Kidney (tissue), 14 donors: ENCODE results near the gene TMEM35B. TPM values are rescaled to one million over a fixed set of nuclear protein-coding genes. Genes with fewer than 3 reads are reported as not detected.

ENCODE experiments used
- DNase-seq, 5 donors: peaks; one replicate each; pipeline ENCODE4 v3.0.0-alpha.2; 2013 to 2020
- FAIRE-seq: peaks from 2 replicates; lab custom pipeline; 2012; peaks lifted over from hg19 to GRCh38; lab: Jason Lieb, UNC
- H3K27ac ChIP-seq, 2 donors: one replicate each; pipeline ENCODE4 v1.7.0; 2013; ENCODE audit warnings: low read depth in 2 of 2, low read length in 2 of 2, inconsistent platforms in 1 of 2
- H3K27me3 ChIP-seq: one replicate; pipeline ENCODE4 v1.7.1; 2013; ENCODE audit warnings: low read length, inconsistent platforms; ENCODE audit not compliant: control insufficient read depth, insufficient read depth
- H3K36me3 ChIP-seq, 3 donors: one replicate each; pipeline versions ENCODE4 v1.7.0 to v1.7.1; 2013; ENCODE audit warnings: low read length in 3 of 3, control low read depth in 1 of 3, inconsistent platforms in 1 of 3; ENCODE audit not compliant: insufficient read depth in 3 of 3, control insufficient read depth in 2 of 3
- H3K4me1 ChIP-seq, 3 donors: one replicate each; pipeline versions ENCODE4 v1.7.0 to v1.7.1; 2013; ENCODE audit warnings: low read length in 3 of 3, inconsistent platforms in 1 of 3, low read depth in 1 of 3; ENCODE audit not compliant: control insufficient read depth in 2 of 3, insufficient read depth in 2 of 3
- H3K4me3 ChIP-seq, 3 donors: one replicate each; pipeline versions ENCODE4 v1.7.0 to v1.8.1; 2013; ENCODE audit warnings: low read length in 3 of 3, control low read depth in 1 of 3, inconsistent platforms in 1 of 3
- H3K9ac ChIP-seq, 3 donors: one replicate each; pipeline versions ENCODE4 v1.7.0 to v1.7.1; 2013; ENCODE audit warnings: low read length in 3 of 3, control low read depth in 1 of 3, inconsistent platforms in 1 of 3
- H3K9me3 ChIP-seq, 3 donors: one replicate each; pipeline versions ENCODE4 v1.7.0 to v1.7.1; 2013; ENCODE audit warnings: low read length in 3 of 3, control low read depth in 1 of 3, inconsistent platforms in 1 of 3; ENCODE audit not compliant: control insufficient read depth in 2 of 3, insufficient read depth in 1 of 3
- intact Hi-C: fragments of 100-400 bp; cut with DNase I; formaldehyde crosslinking; loops from one replicate; pipeline ENCODE4 v1.11.1; 2022
- polyA plus RNA-seq: library from polyadenylated mRNA; stranded (reverse); fragments of 350-450 nt; fragmentation: Illumina TruSeq; extraction: RNeasy Lipid Tissue Mini Kit (QIAGEN cat#74804); gene quantifications from one replicate; pipeline ENCODE4 v1.2.3, GENCODE V29; 2014; ENCODE audit warnings: low read depth, low replicate concordance; ENCODE audit not compliant: insufficient read depth
- total RNA-seq: library from RNA; stranded (reverse); fragmentation: NEBNext Ultra II Directional; extraction: Animal tissue kit (Norgen Biotek cat#: 25700); gene quantifications from one replicate; pipeline ENCODE4 v1.2.1, GENCODE V29; 2021
- TF ChIP-seq, protein P1 (sequence below): IDR thresholded peaks from 3 replicates; pipeline ENCODE4 v1.5.1; 2012; ENCODE audit warnings: mild to moderate bottlenecking, moderate library complexity, borderline replicate concordance; ENCODE audit not compliant: insufficient read depth; ENCODE audit errors: extremely low read depth
- donor health status: control.
- donor health status: control.
- donor health status: control.
- donor health status: control.
- donor health status: control.
- donor health status: DM: yes; HTN: yes; CAD: no.
- donor health status: Normal renal cell carcinoma (clear cell type).

TMEM35B gene
- total and polyA plus RNA-seq, 2 donors from 2014 or later = 44.2 to 48.3 TPM

- intact Hi-C loops = no loop called here
- H3K36me3 ChIP-seq = peaks cover 3 to 15% (median 7%) of the 10 kb centered on the region in 3 donors
Observed at GRCh38 chr1:35016406-35016805, 31.3 kb upstream of the TMEM35B start.

DNA sequence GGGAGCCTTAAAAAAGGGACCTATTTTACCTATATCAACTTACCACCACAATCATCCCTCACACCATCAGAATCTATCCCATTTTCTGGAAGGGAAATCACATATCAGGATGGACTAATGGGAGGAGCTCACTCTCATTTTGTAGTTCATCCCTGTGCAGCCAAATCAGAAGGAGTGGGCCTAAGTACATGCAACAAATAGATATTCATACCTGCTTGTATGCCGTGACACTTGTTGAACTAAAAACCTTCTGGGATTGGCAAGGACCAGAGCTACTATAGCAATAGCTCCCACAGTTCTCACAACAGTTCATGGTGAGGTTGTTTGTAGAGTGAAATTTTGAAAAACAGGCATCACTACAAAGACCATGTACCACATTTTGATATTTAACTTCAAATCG lies 29.3 kb upstream of the TMEM35B start:
- Histone ChIP-seq H3K9ac (no peak overlapping the region), H3K4me1 (no peaks in the 10 kb centered on the region), H3K4me3 (no peak overlapping the region), H3K36me3 (peaks cover 5 to 25% (median 11%) of the 10 kb centered on the region in 3 donors), H3K9me3 (no peaks in the 10 kb centered on the region), H3K27me3 (no peaks in the 10 kb centered on the region), H3K27ac (no peak overlapping the region)
- TF ChIP-seq, protein P1, sequence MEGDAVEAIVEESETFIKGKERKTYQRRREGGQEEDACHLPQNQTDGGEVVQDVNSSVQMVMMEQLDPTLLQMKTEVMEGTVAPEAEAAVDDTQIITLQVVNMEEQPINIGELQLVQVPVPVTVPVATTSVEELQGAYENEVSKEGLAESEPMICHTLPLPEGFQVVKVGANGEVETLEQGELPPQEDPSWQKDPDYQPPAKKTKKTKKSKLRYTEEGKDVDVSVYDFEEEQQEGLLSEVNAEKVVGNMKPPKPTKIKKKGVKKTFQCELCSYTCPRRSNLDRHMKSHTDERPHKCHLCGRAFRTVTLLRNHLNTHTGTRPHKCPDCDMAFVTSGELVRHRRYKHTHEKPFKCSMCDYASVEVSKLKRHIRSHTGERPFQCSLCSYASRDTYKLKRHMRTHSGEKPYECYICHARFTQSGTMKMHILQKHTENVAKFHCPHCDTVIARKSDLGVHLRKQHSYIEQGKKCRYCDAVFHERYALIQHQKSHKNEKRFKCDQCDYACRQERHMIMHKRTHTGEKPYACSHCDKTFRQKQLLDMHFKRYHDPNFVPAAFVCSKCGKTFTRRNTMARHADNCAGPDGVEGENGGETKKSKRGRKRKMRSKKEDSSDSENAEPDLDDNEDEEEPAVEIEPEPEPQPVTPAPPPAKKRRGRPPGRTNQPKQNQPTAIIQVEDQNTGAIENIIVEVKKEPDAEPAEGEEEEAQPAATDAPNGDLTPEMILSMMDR = no peak
- no peak for FAIRE-seq
- no peak for DNase-seq
- intact Hi-C loops = no loop called here

More at GRCh38 chr1:35016406-35016805, 31.3 kb upstream of the TMEM35B start:
- DNase-seq = no peak
- H3K4me3 ChIP-seq = no peak overlapping the region
- H3K9ac ChIP-seq = no peak overlapping the region
- TF ChIP-seq, protein P1 = no peak
- no peak for FAIRE-seq
- no peaks in the 10 kb centered on the region for H3K27me3 ChIP-seq
- no peak overlapping the region for H3K27ac ChIP-seq
- no peaks in the 10 kb centered on the region for H3K4me1 ChIP-seq
- H3K9me3 ChIP-seq = no peaks in the 10 kb centered on the region

DNA sequence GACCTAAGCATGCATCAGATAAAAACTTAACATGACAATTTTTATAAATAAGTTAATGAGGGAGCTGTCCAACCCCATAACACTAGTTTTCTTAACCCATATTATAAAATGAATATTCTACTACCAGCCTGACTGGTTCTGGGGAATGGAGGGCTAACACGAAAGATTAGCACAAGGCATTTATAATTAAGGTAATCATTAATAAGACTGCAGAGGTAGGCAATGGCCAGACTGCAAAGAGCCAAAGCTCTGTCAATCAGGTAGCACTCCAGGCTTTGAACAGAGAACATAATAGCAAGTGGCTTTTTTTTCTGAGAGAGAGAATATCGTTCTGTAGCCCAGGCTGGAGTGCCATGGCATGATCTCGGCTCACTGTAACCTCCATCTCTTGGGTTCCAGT lies 20.6 kb upstream of the TMEM35B start:
- DNase-seq = peak in 2 of 5 donors; percentile 49 to 60
- Histone ChIP-seq H3K4me3 (no peak overlapping the region), H3K9me3 (no peaks in the 10 kb centered on the region), H3K27ac (no peak overlapping the region), H3K4me1 (peaks cover 0 to 6% (median 3%) of the 10 kb centered on the region in 3 donors), H3K27me3 (no peaks in the 10 kb centered on the region), H3K9ac (no peak overlapping the region), H3K36me3 (peaks cover 4 to 13% (median 7%) of the 10 kb centered on the region in 3 donors)
- TF ChIP-seq, protein P1 = no peak
- peak; percentile 39 for FAIRE-seq
- intact Hi-C loops = no loop called here

DNA sequence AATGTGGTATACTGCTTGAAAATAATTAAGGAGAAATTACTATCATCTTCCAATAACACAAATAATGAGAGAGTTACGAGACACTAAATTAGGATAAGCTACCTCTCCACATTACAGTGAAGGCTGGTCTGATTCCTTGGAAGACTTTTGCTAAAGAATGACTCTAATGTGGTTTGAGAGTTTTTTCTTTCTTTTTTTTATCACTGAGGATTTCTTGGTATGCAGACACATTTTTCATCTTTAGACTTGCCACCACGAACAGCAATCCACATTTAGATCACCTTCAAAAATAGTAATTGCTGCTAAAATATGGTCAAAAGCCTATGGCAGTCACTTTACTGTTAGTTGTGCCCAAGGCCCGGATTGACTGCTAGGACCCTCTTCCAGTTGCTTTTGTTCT lies 16.6 kb upstream of the TMEM35B start:
- DNase-seq (no peak), FAIRE-seq (no peak)
- H3K4me3 ChIP-seq = no peak overlapping the region
- no peak overlapping the region for H3K9ac ChIP-seq
- TF ChIP-seq, protein P1 = no peak
- H3K9me3 ChIP-seq = no peaks in the 10 kb centered on the region
- intact Hi-C loops = no loop called here
- H3K27ac ChIP-seq = no peak overlapping the region
- peaks cover 0 to 6% (median 3%) of the 10 kb centered on the region in 3 donors for H3K4me1 ChIP-seq
- peaks cover 2 to 8% (median 4%) of the 10 kb centered on the region in 3 donors for H3K36me3 ChIP-seq
- no peaks in the 10 kb centered on the region for H3K27me3 ChIP-seq
